BE2C (cell line): ENCODE results near the gene MTOR.
"Not testable (repeated sequence)": the region's sequence is repeated elsewhere in the genome, so short reads cannot be mapped to it uniquely, and the experiment has no call there.

Experiments
- DNase-seq: peaks from one replicate; pipeline ENCODE4 v3.0.0-alpha.2; 2020
- H3K27me3 ChIP-seq: fragments of 250-450 bp; sonication (Bioruptor Pico); 2 replicates; pipeline ENCODE4 v1.5.1; 2020; ENCODE audit warnings: mild to moderate bottlenecking
- H3K36me3 ChIP-seq: fragments of 250-450 bp; sonication (Bioruptor Pico); 2 replicates; pipeline ENCODE4 v1.5.1; 2020; ENCODE audit warnings: mild to moderate bottlenecking
- H3K4me1 ChIP-seq: fragments of 250-450 bp; sonication (Bioruptor Pico); 2 replicates; pipeline ENCODE4 v1.5.1; 2020
- H3K4me3 ChIP-seq: 2 replicates; pipeline ENCODE4 v1.5.1; 2011; ENCODE audit warnings: low read depth, low read length
- H3K9me3 ChIP-seq: fragments of 250-450 bp; sonication (Bioruptor Pico); 2 replicates; pipeline ENCODE4 v1.5.1; 2020
- TF ChIP-seq, protein P1 (sequence below): IDR thresholded peaks from 2 replicates; pipeline ENCODE4 v1.5.1; 2012; ENCODE audit warnings: mild to moderate bottlenecking, low read depth, low read length

MTOR gene

GRCh38 chr1:11109047-11109760, 153.1 kb downstream of the MTOR start:
- Histone ChIP-seq H3K9me3 (no peaks in the 10 kb centered on the region), H3K36me3 (peaks cover 4% of the 10 kb centered on the region; the same call in 1 of the 2 replicates), H3K4me3 (no peak overlapping the region), H3K27me3 (no peaks in the 10 kb centered on the region), H3K4me1 (no peaks in the 10 kb centered on the region)
- no peak for DNase-seq
- TF ChIP-seq, protein P1, sequence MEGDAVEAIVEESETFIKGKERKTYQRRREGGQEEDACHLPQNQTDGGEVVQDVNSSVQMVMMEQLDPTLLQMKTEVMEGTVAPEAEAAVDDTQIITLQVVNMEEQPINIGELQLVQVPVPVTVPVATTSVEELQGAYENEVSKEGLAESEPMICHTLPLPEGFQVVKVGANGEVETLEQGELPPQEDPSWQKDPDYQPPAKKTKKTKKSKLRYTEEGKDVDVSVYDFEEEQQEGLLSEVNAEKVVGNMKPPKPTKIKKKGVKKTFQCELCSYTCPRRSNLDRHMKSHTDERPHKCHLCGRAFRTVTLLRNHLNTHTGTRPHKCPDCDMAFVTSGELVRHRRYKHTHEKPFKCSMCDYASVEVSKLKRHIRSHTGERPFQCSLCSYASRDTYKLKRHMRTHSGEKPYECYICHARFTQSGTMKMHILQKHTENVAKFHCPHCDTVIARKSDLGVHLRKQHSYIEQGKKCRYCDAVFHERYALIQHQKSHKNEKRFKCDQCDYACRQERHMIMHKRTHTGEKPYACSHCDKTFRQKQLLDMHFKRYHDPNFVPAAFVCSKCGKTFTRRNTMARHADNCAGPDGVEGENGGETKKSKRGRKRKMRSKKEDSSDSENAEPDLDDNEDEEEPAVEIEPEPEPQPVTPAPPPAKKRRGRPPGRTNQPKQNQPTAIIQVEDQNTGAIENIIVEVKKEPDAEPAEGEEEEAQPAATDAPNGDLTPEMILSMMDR, result no peak

GRCh38 chr1:11107599-11107998, 154.8 kb downstream of the MTOR start:
- H3K36me3 ChIP-seq, result no peaks in the 10 kb centered on the region; the same call in 1 of the 2 replicates
- no peak overlapping the region for H3K4me3 ChIP-seq
- TF ChIP-seq, protein P1, result no peak
- H3K9me3 ChIP-seq, result no peaks in the 10 kb centered on the region
- no peak for DNase-seq
- H3K27me3 ChIP-seq, result no peaks in the 10 kb centered on the region
- no peaks in the 10 kb centered on the region for H3K4me1 ChIP-seq

DNA sequence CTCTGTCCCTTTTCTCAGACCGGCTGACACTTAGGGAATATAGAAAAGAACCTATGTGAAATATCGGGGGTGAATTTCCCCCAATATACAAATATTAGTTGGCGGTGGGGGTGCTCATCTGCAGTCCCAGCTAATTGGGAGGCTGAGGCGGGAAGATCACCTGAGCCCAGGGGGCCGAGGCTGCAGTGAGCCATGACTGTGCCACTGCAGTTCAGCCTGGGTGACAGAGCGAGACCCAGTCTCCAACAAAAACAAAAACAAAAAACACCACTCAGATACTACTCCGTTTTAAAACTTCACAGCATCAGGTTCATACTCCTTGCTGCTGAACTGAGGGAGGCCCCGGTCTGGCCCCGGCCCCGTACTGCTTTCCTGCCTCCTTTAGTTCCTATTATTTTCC, 156.8 kb downstream of the MTOR start:
- TF ChIP-seq, protein P1, result no peak
- no peak overlapping the region for H3K4me3 ChIP-seq
- H3K27me3 ChIP-seq, result no peaks in the 10 kb centered on the region

DNA sequence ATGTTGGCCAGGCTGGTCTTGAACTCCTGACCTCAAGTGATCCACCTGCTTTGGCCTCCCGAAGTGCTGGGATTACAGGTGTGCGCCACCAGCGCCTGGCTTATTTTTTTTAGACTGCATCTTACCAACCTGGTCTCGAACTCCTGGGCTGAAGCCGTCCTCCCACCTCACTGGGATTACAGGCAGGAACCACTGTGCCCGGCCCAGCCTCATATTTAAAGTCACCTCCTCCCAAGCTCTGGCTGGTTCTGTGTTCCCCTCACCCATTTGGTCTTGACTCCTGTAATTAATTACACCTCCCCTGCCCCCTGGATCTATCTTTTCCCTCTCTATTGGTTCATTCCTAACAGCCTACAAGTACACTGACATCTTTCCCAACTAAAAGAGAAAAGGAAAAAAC, 161.0 kb downstream of the MTOR start:
- Histone ChIP-seq H3K36me3 (peaks cover 5% of the 10 kb centered on the region), H3K4me1 (no peaks in the 10 kb centered on the region), H3K9me3 (no peaks in the 10 kb centered on the region), H3K27me3 (no peaks in the 10 kb centered on the region), H3K4me3 (no peak overlapping the region)
- TF ChIP-seq, protein P1, result no peak
- DNase-seq, result no peak

More for the DNA sequence above, 156.8 kb downstream of the MTOR start:
- Histone ChIP-seq H3K4me1 (no peaks in the 10 kb centered on the region), H3K36me3 (no peaks in the 10 kb centered on the region; the same call in 1 of the 2 replicates), H3K9me3 (no peaks in the 10 kb centered on the region)
- no peak for DNase-seq

DNA sequence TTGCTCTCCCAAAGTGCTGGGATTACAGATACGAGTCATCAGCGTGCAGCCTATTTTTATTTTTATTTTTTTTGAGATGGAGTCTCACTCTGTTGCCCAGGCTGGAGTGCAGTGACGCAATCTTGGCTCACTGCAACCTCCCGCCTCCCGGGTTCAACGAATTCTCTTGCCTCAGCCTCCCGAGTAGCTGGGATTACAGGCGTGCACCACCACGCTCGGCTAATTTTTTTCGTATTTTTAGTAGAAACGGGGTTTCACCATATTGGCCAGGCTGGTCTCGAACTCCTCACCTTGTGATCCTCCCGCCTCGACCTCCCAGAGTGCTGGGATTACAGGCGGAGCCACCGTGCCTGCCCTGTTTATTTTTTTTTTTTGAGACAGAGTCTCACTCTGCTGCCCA, 161.5 kb downstream of the MTOR start:
- not testable (repeated sequence) for H3K4me1 ChIP-seq, H3K9me3 ChIP-seq, H3K36me3 ChIP-seq, H3K27me3 ChIP-seq, DNase-seq, H3K4me3 ChIP-seq

DNA sequence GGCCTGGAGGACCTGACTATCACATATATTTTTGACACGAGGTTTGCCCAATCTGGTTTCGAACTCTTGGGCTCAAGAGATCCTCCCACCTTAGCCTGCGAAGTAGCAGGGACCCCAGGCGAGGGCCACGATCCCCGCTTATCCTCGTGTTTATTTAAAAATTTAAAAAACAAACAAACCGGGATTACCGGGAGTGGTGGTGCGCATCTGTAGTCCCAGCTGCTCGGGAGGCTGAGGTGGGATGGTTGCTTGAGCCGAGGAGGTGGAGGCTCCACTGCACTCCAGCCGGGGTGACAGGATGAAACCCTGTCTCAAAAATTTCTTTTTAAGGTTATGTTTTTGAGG, 162.2 kb downstream of the MTOR start:
- TF ChIP-seq, protein P1, result no peak
- no peak for DNase-seq

More for the DNA sequence above, 162.2 kb downstream of the MTOR start:
- H3K27me3 ChIP-seq, result no peaks in the 10 kb centered on the region
- no peaks in the 10 kb centered on the region for H3K9me3 ChIP-seq
- no peaks in the 10 kb centered on the region for H3K4me1 ChIP-seq
- peaks cover 5% of the 10 kb centered on the region for H3K36me3 ChIP-seq
- peak overlapping the region; percentile 80 for H3K4me3 ChIP-seq
